H1 (cell line): ENCODE data around the gene DIP2C. TPM values are rescaled to one million over a fixed set of nuclear protein-coding genes. Genes with fewer than 3 reads are reported as not detected.

Experiments used
- CTCF ChIA-PET: fragments of 300-600 bp; sonication (Branson Sonifier 250); formaldehyde crosslinking; loops from one replicate; lab custom pipeline; 2021; ENCODE audit not compliant: partially characterized antibody; lab: Charles Lee
- POLR2A ChIA-PET: fragments of 300-600 bp; sonication (Branson Sonifier 250); formaldehyde crosslinking; loops from one replicate; lab custom pipeline; 2021; ENCODE audit warnings: inconsistent platforms; ENCODE audit not compliant: partially characterized antibody; lab: Charles Lee
- DNase-seq, 2 experiments: peaks; one replicate each; pipeline versions ENCODE4 v3.0.0 to v3.0.0-alpha.2; 2010 to 2022; ENCODE audit warnings: low spot score in 2 of 2, low read depth in 1 of 2, mixed read lengths in 1 of 2
- FAIRE-seq: peaks from 2 replicates; lab custom pipeline; 2011; peaks lifted over from hg19 to GRCh38; lab: Jason Lieb, UNC
- H2AFZ ChIP-seq: 2 replicates; pipeline ENCODE4 v1.8.1; 2012; ENCODE audit warnings: low read length, inconsistent platforms
- H2AK5ac ChIP-seq: 2 replicates; pipeline ENCODE4 v1.6.1; 2013; ENCODE audit warnings: low read depth, low read length
- H2BK120ac ChIP-seq: replicated peaks from 2 replicates; pipeline ENCODE3; 2013; ENCODE audit warnings: low read depth, low read length, inconsistent platforms
- H2BK12ac ChIP-seq: 2 replicates; pipeline ENCODE4 v1.6.1; 2013; ENCODE audit warnings: low read depth, low read length
- H2BK15ac ChIP-seq: 2 replicates; pipeline ENCODE4 v1.6.1; 2013; ENCODE audit warnings: low read length
- H2BK20ac ChIP-seq: 2 replicates; pipeline ENCODE4 v1.6.1; 2013; ENCODE audit warnings: low read length
- H2BK5ac ChIP-seq: 2 replicates; pipeline ENCODE4 v1.6.1; 2013; ENCODE audit warnings: low read depth, low read length
- H3K14ac ChIP-seq: 2 replicates; pipeline ENCODE4 v1.6.1; 2013; ENCODE audit warnings: inconsistent platforms; ENCODE audit not compliant: insufficient read length
- H3K18ac ChIP-seq: 2 replicates; pipeline ENCODE4 v1.6.1; 2013; ENCODE audit warnings: low read length; ENCODE audit errors: extremely low read depth
- H3K23ac ChIP-seq: 2 replicates; pipeline ENCODE4 v1.6.1; 2013; ENCODE audit warnings: inconsistent platforms; ENCODE audit not compliant: insufficient read length
- H3K23me2 ChIP-seq: 2 replicates; pipeline ENCODE4 v1.6.1; 2013; ENCODE audit warnings: low read depth, low read length
- H3K27ac ChIP-seq: 2 replicates; pipeline ENCODE4 v1.6.1; 2011; ENCODE audit warnings: low read depth, low read length, inconsistent platforms
- H3K27me3 ChIP-seq, 4 experiments: replicated peaks in 1 of 4; 1 replicate in 1 of 4; 2 replicates in 3 of 4; pipeline versions ENCODE4 v1.6.1 to v1.8.1; 2011 to 2013; ENCODE audit warnings: low read length in 3 of 4, mild to moderate bottlenecking in 3 of 4, inconsistent platforms in 2 of 4, mixed read lengths in 2 of 4, moderate library complexity in 1 of 4; ENCODE audit not compliant: control insufficient read depth in 3 of 4, insufficient read depth in 3 of 4; ENCODE audit errors: extremely low read depth in 1 of 4
- H3K36me3 ChIP-seq, 4 experiments: 2 replicates each; pipeline versions ENCODE4 v1.6.1 to v1.8.1; 2011 to 2013; ENCODE audit warnings: mild to moderate bottlenecking in 4 of 4, low read length in 3 of 4, moderate library complexity in 2 of 4, control low read depth in 1 of 4, inconsistent platforms in 1 of 4; ENCODE audit not compliant: insufficient read depth in 4 of 4, control insufficient read depth in 2 of 4
- H3K4ac ChIP-seq: replicated peaks from 2 replicates; pipeline ENCODE3; 2013; ENCODE audit warnings: low read length, low read depth, mixed read lengths, inconsistent platforms; ENCODE audit not compliant: insufficient read length
- H3K4me1 ChIP-seq, 4 experiments: replicated peaks in 1 of 4; 1 replicate in 1 of 4; 2 replicates in 3 of 4; pipeline versions ENCODE4 v1.6.1 to v1.8.1; 2011 to 2013; ENCODE audit warnings: low read length in 3 of 4, inconsistent platforms in 2 of 4, mixed read lengths in 1 of 4; ENCODE audit not compliant: insufficient read depth in 4 of 4, control insufficient read depth in 3 of 4
- H3K4me2 ChIP-seq, 2 experiments: 2 replicates each; pipeline versions ENCODE4 v1.6.1 to v1.8.1; 2011 to 2013; ENCODE audit warnings: low read depth in 2 of 2, low read length in 2 of 2, control low read depth in 1 of 2, inconsistent platforms in 1 of 2, mild to moderate bottlenecking in 1 of 2; ENCODE audit not compliant: insufficient read depth in 1 of 2
- H3K4me3 ChIP-seq, 4 experiments: fragments of 200-600, 300-600 bp in 1 of 4; sonication (generic), shearing (Covaris generic), sonication (Bioruptor Twin) in 1 of 4; 2 replicates each; pipeline versions ENCODE4 v1.5.1 to v1.8.1; 2011 to 2016; ENCODE audit warnings: low read length in 4 of 4, low read depth in 3 of 4, control low read depth in 2 of 4, inconsistent platforms in 2 of 4, mild to moderate bottlenecking in 2 of 4, mixed read lengths in 1 of 4, moderate library complexity in 1 of 4; ENCODE audit not compliant: insufficient read depth in 2 of 4; ENCODE audit errors: extremely low read depth in 1 of 4
- H3K56ac ChIP-seq: replicated peaks from 2 replicates; pipeline ENCODE3; 2013; ENCODE audit warnings: low read depth, mild to moderate bottlenecking, mixed read lengths, low read length, inconsistent platforms; ENCODE audit not compliant: insufficient read length
- H3K79me1 ChIP-seq: 2 replicates; pipeline ENCODE4 v1.6.1; 2013; ENCODE audit warnings: low read depth, low read length, control low read depth
- H3K79me2 ChIP-seq, 2 experiments: 2 replicates each; pipeline versions ENCODE4 v1.6.1 to v1.8.1; 2012 to 2013; ENCODE audit warnings: low read length in 2 of 2, mild to moderate bottlenecking in 2 of 2, inconsistent platforms in 1 of 2; ENCODE audit not compliant: insufficient read depth in 2 of 2, control insufficient read depth in 1 of 2
- H3K9ac ChIP-seq, 4 experiments: replicated peaks in 1 of 4; 1 replicate in 1 of 4; 2 replicates in 3 of 4; pipeline versions ENCODE4 v1.6.1 to v1.8.1; 2011 to 2013; ENCODE audit warnings: low read depth in 3 of 4, low read length in 3 of 4, control low read depth in 2 of 4, mild to moderate bottlenecking in 2 of 4, moderate library complexity in 2 of 4, inconsistent platforms in 1 of 4; ENCODE audit errors: extremely low read depth in 1 of 4
- H3K9me3 ChIP-seq, 2 experiments: 2 replicates each; pipeline versions ENCODE4 v1.6.1 to v1.8.1; 2012 to 2013; ENCODE audit warnings: mild to moderate bottlenecking in 2 of 2, moderate library complexity in 2 of 2, control low read depth in 1 of 2, inconsistent platforms in 1 of 2, low read depth in 1 of 2, low read length in 1 of 2, mixed read lengths in 1 of 2; ENCODE audit not compliant: insufficient read depth in 2 of 2
- H4K20me1 ChIP-seq, 2 experiments: replicated peaks in 1 of 2; 2 replicates each; pipeline versions ENCODE3 to v1.8.1; 2011 to 2013; ENCODE audit warnings: inconsistent platforms in 2 of 2, low read length in 2 of 2, mild to moderate bottlenecking in 1 of 2; ENCODE audit not compliant: insufficient read depth in 2 of 2, control insufficient read depth in 1 of 2
- H4K5ac ChIP-seq: 2 replicates; pipeline ENCODE4 v1.6.1; 2013; ENCODE audit warnings: low read length, low read depth, mixed read lengths, inconsistent platforms; ENCODE audit not compliant: insufficient read length
- H4K8ac ChIP-seq: 2 replicates; pipeline ENCODE4 v1.8.0; 2013; ENCODE audit warnings: mild to moderate bottlenecking, moderate library complexity, low read length, inconsistent platforms; ENCODE audit not compliant: insufficient read depth; ENCODE audit errors: extremely low read depth
- H4K91ac ChIP-seq: replicated peaks from 2 replicates; pipeline ENCODE3; 2013; ENCODE audit warnings: low read length, mixed read lengths, inconsistent platforms; ENCODE audit not compliant: insufficient read length
- BRCA1 ChIP-seq: IDR thresholded peaks from 2 replicates; pipeline ENCODE4 v1.6.1; 2012; ENCODE audit warnings: low read depth, low read length, improper control_type of control experiment
- CTBP2 ChIP-seq: IDR thresholded peaks from 2 replicates; pipeline ENCODE4 v1.7.0; 2011; ENCODE audit warnings: borderline replicate concordance, mild to moderate bottlenecking, moderate library complexity, mixed read lengths, low read length; ENCODE audit not compliant: insufficient read depth, insufficient read length
- HDAC2 ChIP-seq, 2 experiments: fragments of 300-600 bp in 1 of 2; sonication (generic) in 1 of 2; IDR thresholded peaks; 2 replicates each; pipeline ENCODE4 v1.6.1; 2011 to 2012; ENCODE audit warnings: low read depth in 2 of 2, low read length in 2 of 2, mild to moderate bottlenecking in 2 of 2, moderate library complexity in 2 of 2, borderline replicate concordance in 1 of 2, inconsistent platforms in 1 of 2
- KDM4A ChIP-seq: IDR thresholded peaks from one replicate; pipeline ENCODE4 v1.7.1; 2012; ENCODE audit warnings: low read depth, mild to moderate bottlenecking, moderate library complexity, low read length, inconsistent platforms; ENCODE audit not compliant: severe bottlenecking
- RAD21 ChIP-seq, 2 experiments: IDR thresholded peaks in 1 of 2; conservative IDR thresholded peaks in 1 of 2; 2 replicates each; pipeline ENCODE4 v1.6.1; 2011; ENCODE audit warnings: low read depth in 2 of 2, low read length in 2 of 2, improper control_type of control experiment in 1 of 2, inconsistent platforms in 1 of 2, mild to moderate bottlenecking in 1 of 2, moderate library complexity in 1 of 2
- RBBP5 ChIP-seq: IDR thresholded peaks from 2 replicates; pipeline ENCODE4 v1.7.1; 2012; ENCODE audit warnings: low read depth, mild to moderate bottlenecking, inconsistent platforms, low read length, moderate library complexity, borderline replicate concordance
- RXRA ChIP-seq: IDR thresholded peaks from 2 replicates; pipeline ENCODE4 v1.6.1; 2011; ENCODE audit warnings: low read depth, mild to moderate bottlenecking, low read length, moderate library complexity; ENCODE audit not compliant: insufficient read depth
- SP1 ChIP-seq: IDR thresholded peaks from 2 replicates; pipeline ENCODE4 v1.6.1; 2011; ENCODE audit warnings: low read depth, low read length
- SP2 ChIP-seq: IDR thresholded peaks from 2 replicates; pipeline ENCODE4 v1.6.1; 2012; ENCODE audit warnings: mild to moderate bottlenecking, low read length, inconsistent platforms
- SRF ChIP-seq: IDR thresholded peaks from 2 replicates; pipeline ENCODE4 v1.6.1; 2011; ENCODE audit warnings: mild to moderate bottlenecking, low read depth, low read length, moderate library complexity
- TAF1 ChIP-seq: IDR thresholded peaks from 2 replicates; pipeline ENCODE4 v1.6.1; 2011; ENCODE audit warnings: mild to moderate bottlenecking, low read depth, low read length
- WGBS, 2 experiments: shearing (Covaris generic) in 1 of 2; methylation state at CpG; one replicate each; pipeline versions ENCODE4 v1.1.6 to v1.1.7; 2013 to 2015; ENCODE audit warnings: low lambda C conversion rate in 2 of 2, mixed read lengths in 2 of 2, inconsistent platforms in 1 of 2, low coverage in 1 of 2, missing lambda C conversion rate in 1 of 2; ENCODE audit not compliant: insufficient replicate concordance in 2 of 2, insufficient coverage in 1 of 2, insufficient read length in 1 of 2; ENCODE audit errors: extremely low coverage in 1 of 2, missing lambda C conversion rate in 1 of 2; 5-methylcytosine and 5-hydroxymethylcytosine counted together
- polyA plus RNA-seq, 7 experiments: library from polyadenylated mRNA; depleted of rRNA in 3 of 7; stranded (reverse) in 5 of 7; unstranded in 2 of 7; fragments of >200 nt in 5 of 7; fragments of 200-250 nt in 2 of 7; gene quantifications; 1 replicate in 5 of 7; 2 replicates in 1 of 7; 4 replicates in 1 of 7; pipeline versions ENCODE4 v1.2.1 to v1.2.3, GENCODE V29; 2011 to 2013; ENCODE audit warnings: missing spikeins in 2 of 7, mixed read lengths in 2 of 7
- total RNA-seq: library from RNA; stranded (reverse); fragmentation: NEBNext Ultra II Directional; extraction: Animal tissue kit (Norgen Biotek cat#: 25700); gene quantifications from 2 replicates; pipeline ENCODE4 v1.2.1, GENCODE V29; 2021
- TF ChIP-seq, protein P1 (sequence below): IDR thresholded peaks from 2 replicates; pipeline ENCODE4 v1.6.1; 2012; ENCODE audit warnings: low read length, inconsistent platforms

The DIP2C gene
- total and polyA plus RNA-seq, 2 of the 8 experiments (the other 6 are each of a cell fraction or from before 2014, with no cell fraction given): 3.8 to 9.3 TPM

DNA sequence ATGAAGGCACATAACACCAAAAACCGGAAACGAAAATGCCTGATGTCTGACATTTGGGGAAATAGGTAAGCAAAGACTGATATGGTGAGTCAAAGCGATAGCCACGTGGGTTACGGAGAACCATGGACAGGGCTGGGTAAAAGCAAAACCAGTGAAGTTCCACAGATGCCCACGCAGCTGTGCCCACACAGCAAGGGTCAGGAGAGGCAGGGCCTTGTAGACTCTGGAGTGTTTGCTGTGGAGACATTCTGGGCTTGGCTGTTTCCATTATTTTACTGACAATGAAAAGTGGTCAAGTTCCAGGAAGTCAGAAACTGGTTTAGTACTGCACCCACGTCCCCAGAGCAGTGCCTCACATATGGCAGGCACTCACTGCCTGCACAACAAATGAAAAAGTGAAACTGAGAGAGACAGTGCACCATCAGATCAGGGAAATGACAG, 405.5 kb downstream of the DIP2C start:
- Histone ChIP-seq H3K79me1 (no peaks in the 10 kb centered on the region), H3K9ac (no peak overlapping the region), H2BK20ac (no peak overlapping the region), H2BK12ac (no peak overlapping the region), H3K4ac (no peak overlapping the region), H3K4me1 (peaks cover 0 to 2% (median 0%) of the 10 kb centered on the region in 4 experiments; a peak in 1 of 7 replicates), H2AK5ac (no peak overlapping the region), H4K20me1 (no peaks in the 10 kb centered on the region), H2BK15ac (no peak overlapping the region), H3K27ac (no peak overlapping the region), H3K23me2 (no peaks in the 10 kb centered on the region), H2BK5ac (no peak overlapping the region), H3K23ac (no peak overlapping the region), H4K5ac (no peak overlapping the region), H3K14ac (no peak overlapping the region), H3K4me3 (no peak overlapping the region), H3K56ac (no peak overlapping the region), H3K9me3 (no peaks in the 10 kb centered on the region), H3K36me3 (no peaks in the 10 kb centered on the region), H3K27me3 (no peaks in the 10 kb centered on the region), H3K4me2 (no peak overlapping the region), H2AFZ (no peak overlapping the region), H4K91ac (no peak overlapping the region), H3K18ac (no peak overlapping the region), H3K79me2 (no peaks in the 10 kb centered on the region), H2BK120ac (no peak overlapping the region), H4K8ac (no peak overlapping the region)
- no peak for FAIRE-seq
- ChIA-PET POLR2A (interaction anchor here (1.1 kb wide), 1 partner anchor 10 kb away, joined by 3 read pairs; no protein-coding TSS in a partner anchor), CTCF (no interaction called here)
- DNase-seq: no peak
- 95% methylated on average over 7 of the region's 7 CpGs; no CpG with 5 or more reads in 1 of the 2 experiments for WGBS, 2 experiments
- TF ChIP-seq RAD21 (IDR thresholded peaks at IDR 0.05 in 1 of 2, conservative IDR thresholded peaks at IDR 0.05 in 1 of 2; ENCODE audit: low read depth in 2 of 2, low read length in 2 of 2): no peak
- no peak for TF ChIP-seq SP2
- TF ChIP-seq, protein P1, sequence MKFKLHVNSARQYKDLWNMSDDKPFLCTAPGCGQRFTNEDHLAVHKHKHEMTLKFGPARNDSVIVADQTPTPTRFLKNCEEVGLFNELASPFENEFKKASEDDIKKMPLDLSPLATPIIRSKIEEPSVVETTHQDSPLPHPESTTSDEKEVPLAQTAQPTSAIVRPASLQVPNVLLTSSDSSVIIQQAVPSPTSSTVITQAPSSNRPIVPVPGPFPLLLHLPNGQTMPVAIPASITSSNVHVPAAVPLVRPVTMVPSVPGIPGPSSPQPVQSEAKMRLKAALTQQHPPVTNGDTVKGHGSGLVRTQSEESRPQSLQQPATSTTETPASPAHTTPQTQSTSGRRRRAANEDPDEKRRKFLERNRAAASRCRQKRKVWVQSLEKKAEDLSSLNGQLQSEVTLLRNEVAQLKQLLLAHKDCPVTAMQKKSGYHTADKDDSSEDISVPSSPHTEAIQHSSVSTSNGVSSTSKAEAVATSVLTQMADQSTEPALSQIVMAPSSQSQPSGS: no peak
- no peak for TF ChIP-seq BRCA1
- TF ChIP-seq TAF1: no peak
- no peak for TF ChIP-seq CTBP2
- no peak for TF ChIP-seq HDAC2 (IDR thresholded peaks at IDR 0.05; ENCODE audit: borderline replicate concordance in 1 of 2, low read depth in 2 of 2, low read length in 2 of 2)
- no peak for TF ChIP-seq SRF
- no peak for TF ChIP-seq SP1
- TF ChIP-seq RBBP5: no peak
- no peak for TF ChIP-seq KDM4A
- TF ChIP-seq RXRA: no peak
